ENCODE measurements around the gene ODAD4. TPM values are rescaled to one million over a fixed set of nuclear protein-coding genes. Genes with fewer than 3 reads are reported as not detected.

ODAD4 gene
- total RNA-seq, 1 experiment from 2014 or later: 0.98 TPM

GRCh38 chr17:42005166-42005565 is 74.7 kb downstream of the ODAD4 start:
- intact Hi-C loops (cut with micrococcal nuclease): no loop called here
- Histone ChIP-seq H3K36me3 (ENCODE audit: control insufficient read depth in 1 of 2, insufficient read depth in 2 of 2, low read length in 2 of 2) (peaks cover 11 to 14% of the 10 kb centered on the region in 2 experiments; a peak in 3 of 4 replicates), H3K79me2 (ENCODE audit: insufficient read depth, low read length) (peaks cover 99% of the 10 kb centered on the region), H2AFZ (ENCODE audit: low read depth, low read length, poor library complexity, severe bottlenecking) (no peak overlapping the region), H3K4me2 (ENCODE audit: low read length) (no peak overlapping the region), H3K9me3 (ENCODE audit: control insufficient read depth in 1 of 2, insufficient read depth in 1 of 2, low read depth in 1 of 2, low read length in 2 of 2) (no peaks in the 10 kb centered on the region), H3K27me3 (ENCODE audit: insufficient read depth, low read length) (no peaks in the 10 kb centered on the region), H3K9ac (ENCODE audit: low read length) (no peak overlapping the region), H3K4me1 (ENCODE audit: control insufficient read depth in 1 of 2, insufficient read depth in 2 of 2, low read length in 2 of 2) (peaks cover 0 to 9% of the 10 kb centered on the region in 2 experiments; a peak in 2 of 4 replicates), H3K27ac (ENCODE audit: low read depth, low read length) (no peak overlapping the region), H3K4me3 (replicated peaks in 1 of 2; ENCODE audit: low read depth in 1 of 2, low read length in 2 of 2) (no peak overlapping the region), H3K9me2 (ENCODE audit: insufficient read depth) (no peaks in the 10 kb centered on the region), H4K20me1 (ENCODE audit: insufficient read depth) (peaks cover 8% of the 10 kb centered on the region; the same call in 1 of the 2 replicates)
- BruUV-seq (replicated peaks): no TSS peak
- ATAC-seq: no peak
- TF ChIP-seq CTCF (IDR thresholded peaks at IDR 0.05 in 2 of 3, conservative IDR thresholded peaks at IDR 0.05 in 1 of 3; ENCODE audit: borderline replicate concordance in 1 of 3, insufficient read depth in 1 of 3, low read depth in 2 of 3, low read length in 2 of 3) (no peak), FOSL1 (IDR thresholded peaks at IDR 0.05; ENCODE audit: low read depth) (no peak), POLR2A (IDR thresholded peaks at IDR 0.05; ENCODE audit: borderline replicate concordance, extremely low read depth, insufficient read depth, insufficient read length) (no peak), REST (IDR thresholded peaks at IDR 0.05; ENCODE audit: low read depth) (no peak), SRF (IDR thresholded peaks at IDR 0.05; ENCODE audit: low read depth) (no peak), JUND (IDR thresholded peaks at IDR 0.05) (no peak), ELF1 (IDR thresholded peaks at IDR 0.05; ENCODE audit: borderline replicate concordance, low read depth) (no peak), ZFX (IDR thresholded peaks at IDR 0.05) (no peak)
- RAD21 ChIA-PET (ENCODE audit: low non-redundant PET in 1 of 2, low total read pairs in 2 of 2, uncharacterized antibody in 2 of 2, unreplicated experiment in 2 of 2): no interaction called here
- POLR2A ChIA-PET: interaction anchor here (1.5 kb wide), 1 partner anchor 12 kb away, joined by 5 read pairs; the partner anchor contains the start of gene DNAJC7
- CTCF ChIA-PET: no interaction called here
- no peak for DNase-seq (ENCODE audit: low read depth, low spot score)
